HepG2 (cell line): ENCODE measurements around the gene C1orf115. TPM values are rescaled to one million over a fixed set of nuclear protein-coding genes. Genes with fewer than 3 reads are reported as not detected.

ENCODE experiments used
- DPF2 ChIP-seq: sonication (generic); formaldehyde crosslinking; IDR thresholded peaks from 2 replicates; pipeline ENCODE4 v1.4.0; 2020; ENCODE audit warnings: mild to moderate bottlenecking, low read depth, missing genetic modification reagents, borderline replicate concordance
- MED13 ChIP-seq: sonication (generic); formaldehyde crosslinking; IDR thresholded peaks from 2 replicates; pipeline ENCODE4 v1.5.0; 2020; ENCODE audit warnings: missing genetic modification reagents
- NAIF1 ChIP-seq: sonication (generic); formaldehyde crosslinking; IDR thresholded peaks from 2 replicates; pipeline ENCODE4 v1.5.0; 2020; ENCODE audit warnings: mild to moderate bottlenecking, missing genetic modification reagents, borderline replicate concordance
- SMC3 ChIP-seq: IDR thresholded peaks from 2 replicates; pipeline ENCODE4 v1.6.1; 2011; ENCODE audit warnings: low read length, improper control_type of control experiment
- ZUFSP ChIP-seq: sonication (generic); formaldehyde crosslinking; IDR thresholded peaks from 2 replicates; pipeline ENCODE4 v1.9.0; 2021; ENCODE audit warnings: missing genetic modification reagents, mild to moderate bottlenecking, borderline replicate concordance
- polyA plus RNA-seq, 8 experiments: library from polyadenylated mRNA; depleted of rRNA in 3 of 8; stranded (reverse) in 7 of 8; unstranded in 1 of 8; fragments of >200 nt; fragmentation: Illumina TruSeq in 4 of 8; extraction: Trizol in 4 of 8; gene quantifications; 2 replicates each; pipeline versions ENCODE4 v1.2.1 to v1.2.3, GENCODE V29; 2011 to 2016; ENCODE audit warnings: low read depth in 4 of 8, missing spikeins in 1 of 8, mixed read lengths in 1 of 8; ENCODE audit not compliant: insufficient read depth in 1 of 8
- total RNA-seq, 5 experiments: library from RNA; depleted of rRNA; stranded (reverse); fragments of >200 nt; fragmentation: Illumina TruSeq; extraction: Trizol; gene quantifications; 2 replicates each; pipeline ENCODE4 v1.2.3, GENCODE V29; 2016; ENCODE audit warnings: low read depth in 1 of 5
- TF ChIP-seq, protein P1 (sequence below): sonication (generic); formaldehyde crosslinking; IDR thresholded peaks from 2 replicates; pipeline ENCODE4 v1.4.0; 2020; ENCODE audit warnings: missing genetic modification reagents

The C1orf115 gene
- total and polyA plus RNA-seq, 2 of the 13 experiments (the other 11 are each of a cell fraction or from before 2014, with no cell fraction given), result 25.2 to 85.9 TPM

DNA sequence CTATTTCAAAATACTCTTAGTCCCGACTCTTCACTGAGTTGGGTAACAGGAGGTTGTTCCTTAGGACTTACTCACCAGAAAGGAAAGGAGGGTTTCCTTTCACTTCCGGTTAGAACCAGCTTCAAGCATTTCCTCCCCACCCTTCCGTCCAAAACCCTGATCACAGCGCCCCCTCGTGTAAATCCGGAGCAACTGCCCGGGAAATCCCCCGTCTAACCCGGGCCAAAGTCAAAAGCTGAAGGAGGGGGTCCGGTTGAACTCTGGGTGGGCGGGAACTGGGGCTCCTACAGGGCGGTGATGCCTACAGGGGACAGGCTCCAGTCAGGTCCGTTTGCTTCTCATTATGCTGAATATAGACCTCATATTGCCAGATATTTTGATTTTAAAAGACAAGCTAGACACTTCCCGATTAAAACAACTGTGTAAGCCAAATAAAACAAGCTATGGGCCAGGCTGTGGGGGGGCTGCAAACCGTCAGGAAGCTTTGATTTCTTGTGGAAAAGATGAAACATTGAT is 43.0 kb downstream of the C1orf115 start (continued):
- TF ChIP-seq ZUFSP (CRISPR knock-in tag), result no peak
- peak; percentile 80 for TF ChIP-seq SMC3
- TF ChIP-seq, protein P1, sequence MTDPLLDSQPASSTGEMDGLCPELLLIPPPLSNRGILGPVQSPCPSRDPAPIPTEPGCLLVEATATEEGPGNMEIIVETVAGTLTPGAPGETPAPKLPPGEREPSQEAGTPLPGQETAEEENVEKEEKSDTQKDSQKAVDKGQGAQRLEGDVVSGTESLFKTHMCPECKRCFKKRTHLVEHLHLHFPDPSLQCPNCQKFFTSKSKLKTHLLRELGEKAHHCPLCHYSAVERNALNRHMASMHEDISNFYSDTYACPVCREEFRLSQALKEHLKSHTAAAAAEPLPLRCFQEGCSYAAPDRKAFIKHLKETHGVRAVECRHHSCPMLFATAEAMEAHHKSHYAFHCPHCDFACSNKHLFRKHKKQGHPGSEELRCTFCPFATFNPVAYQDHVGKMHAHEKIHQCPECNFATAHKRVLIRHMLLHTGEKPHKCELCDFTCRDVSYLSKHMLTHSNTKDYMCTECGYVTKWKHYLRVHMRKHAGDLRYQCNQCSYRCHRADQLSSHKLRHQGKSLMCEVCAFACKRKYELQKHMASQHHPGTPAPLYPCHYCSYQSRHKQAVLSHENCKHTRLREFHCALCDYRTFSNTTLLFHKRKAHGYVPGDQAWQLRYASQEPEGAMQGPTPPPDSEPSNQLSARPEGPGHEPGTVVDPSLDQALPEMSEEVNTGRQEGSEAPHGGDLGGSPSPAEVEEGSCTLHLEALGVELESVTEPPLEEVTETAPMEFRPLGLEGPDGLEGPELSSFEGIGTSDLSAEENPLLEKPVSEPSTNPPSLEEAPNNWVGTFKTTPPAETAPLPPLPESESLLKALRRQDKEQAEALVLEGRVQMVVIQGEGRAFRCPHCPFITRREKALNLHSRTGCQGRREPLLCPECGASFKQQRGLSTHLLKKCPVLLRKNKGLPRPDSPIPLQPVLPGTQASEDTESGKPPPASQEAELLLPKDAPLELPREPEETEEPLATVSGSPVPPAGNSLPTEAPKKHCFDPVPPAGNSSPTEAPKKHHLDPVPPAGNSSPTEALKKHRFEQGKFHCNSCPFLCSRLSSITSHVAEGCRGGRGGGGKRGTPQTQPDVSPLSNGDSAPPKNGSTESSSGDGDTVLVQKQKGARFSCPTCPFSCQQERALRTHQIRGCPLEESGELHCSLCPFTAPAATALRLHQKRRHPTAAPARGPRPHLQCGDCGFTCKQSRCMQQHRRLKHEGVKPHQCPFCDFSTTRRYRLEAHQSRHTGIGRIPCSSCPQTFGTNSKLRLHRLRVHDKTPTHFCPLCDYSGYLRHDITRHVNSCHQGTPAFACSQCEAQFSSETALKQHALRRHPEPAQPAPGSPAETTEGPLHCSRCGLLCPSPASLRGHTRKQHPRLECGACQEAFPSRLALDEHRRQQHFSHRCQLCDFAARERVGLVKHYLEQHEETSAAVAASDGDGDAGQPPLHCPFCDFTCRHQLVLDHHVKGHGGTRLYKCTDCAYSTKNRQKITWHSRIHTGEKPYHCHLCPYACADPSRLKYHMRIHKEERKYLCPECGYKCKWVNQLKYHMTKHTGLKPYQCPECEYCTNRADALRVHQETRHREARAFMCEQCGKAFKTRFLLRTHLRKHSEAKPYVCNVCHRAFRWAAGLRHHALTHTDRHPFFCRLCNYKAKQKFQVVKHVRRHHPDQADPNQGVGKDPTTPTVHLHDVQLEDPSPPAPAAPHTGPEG (CRISPR knock-in tag), result no peak
- TF ChIP-seq NAIF1, result no peak
- no peak for TF ChIP-seq DPF2
- no peak for TF ChIP-seq MED13 (CRISPR knock-in tag)
- TF ChIP-seq, all 625 proteins: peak for 72
